Glomerular visceral epithelial cell (primary cell): ENCODE data around the gene GRID2.

Source experiments
- DNase-seq: peaks from one replicate; pipeline ENCODE4 v3.0.0-alpha.2; 2016; ENCODE audit errors: extremely low spot score

Gene GRID2

DNA sequence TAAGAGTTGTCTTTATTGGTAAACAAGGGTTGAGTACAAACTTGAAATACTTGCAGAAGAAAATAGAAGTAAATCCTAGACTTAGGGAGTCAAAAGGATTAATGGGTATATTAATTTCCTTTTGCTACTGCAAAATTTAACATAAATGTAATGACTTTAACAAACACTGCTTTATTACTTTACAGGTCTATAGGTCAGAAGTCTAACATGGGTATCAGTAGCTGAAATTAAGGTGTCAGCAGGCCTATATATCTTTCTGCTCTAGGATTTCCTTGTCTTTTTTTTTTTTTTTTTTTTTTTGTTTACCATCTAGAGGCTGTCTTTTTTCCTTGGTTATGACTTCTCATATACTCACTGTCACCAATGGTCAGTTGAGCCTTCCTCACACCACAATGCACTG lies 220.4 kb downstream of the GRID2 start:
- DNase-seq: no peak

DNA sequence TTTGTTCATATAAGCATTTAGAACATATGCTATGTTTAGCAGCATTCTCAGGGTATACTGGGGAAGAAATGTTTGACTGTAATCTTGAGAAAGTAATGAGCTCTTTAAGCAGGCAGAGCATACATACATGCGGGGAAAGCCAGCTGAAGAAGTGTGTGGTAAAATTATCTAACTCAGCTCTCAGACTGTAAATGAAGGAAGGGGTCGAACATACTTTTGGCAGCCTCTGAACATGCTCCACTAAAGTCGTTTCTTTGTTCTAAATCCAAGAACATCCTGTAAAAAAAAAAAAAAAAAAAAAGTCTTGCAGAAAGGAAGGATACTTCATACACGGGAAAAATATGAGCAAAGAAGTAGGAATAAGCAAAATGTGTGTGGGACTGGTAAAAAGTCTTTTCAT lies 224.8 kb downstream of the GRID2 start:
- DNase-seq: no peak

DNA sequence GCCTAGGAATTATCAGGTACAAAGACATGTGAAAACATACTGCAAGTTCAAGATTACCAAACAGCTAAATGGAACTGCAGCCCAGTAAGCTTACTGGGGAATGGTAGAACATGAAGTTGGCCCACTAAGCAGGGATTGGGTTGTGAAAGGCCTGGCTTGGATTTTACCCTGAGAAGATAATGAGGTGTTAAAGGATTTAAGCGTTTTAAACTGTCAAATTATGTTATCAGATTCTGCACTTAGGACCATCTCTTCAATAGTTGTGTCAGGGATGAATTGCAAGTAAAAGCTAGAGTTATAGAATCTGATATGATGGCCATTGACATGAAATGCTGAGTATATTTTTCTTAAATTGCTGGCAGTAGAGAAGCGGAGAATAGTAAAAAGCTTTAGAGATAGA lies 225.7 kb downstream of the GRID2 start:
- DNase-seq: no peak

DNA sequence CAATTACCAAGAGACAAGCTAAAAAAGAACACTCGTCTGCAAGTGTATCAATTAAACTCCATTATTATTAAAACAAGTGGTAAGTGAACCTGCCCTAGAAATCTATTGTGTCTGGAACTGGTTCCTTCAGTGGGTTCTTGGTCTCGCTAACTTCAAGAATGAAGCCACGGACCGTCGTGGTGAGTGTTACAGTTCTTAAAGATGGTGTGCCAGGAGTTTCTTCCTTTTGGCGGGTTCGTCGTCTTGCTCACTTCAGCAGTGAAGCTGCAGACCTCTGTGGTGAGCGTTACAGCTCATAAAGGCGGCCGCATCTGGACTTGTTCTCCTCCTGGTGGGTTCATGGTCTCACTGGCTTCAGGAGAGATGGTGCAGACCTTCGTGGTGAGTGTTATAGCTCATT lies 231.8 kb downstream of the GRID2 start:
- DNase-seq: no peak

- DNase-seq: no peak
Observed at GRCh38 chr4:92551616-92552015, 247.8 kb downstream of the GRID2 start.

DNA sequence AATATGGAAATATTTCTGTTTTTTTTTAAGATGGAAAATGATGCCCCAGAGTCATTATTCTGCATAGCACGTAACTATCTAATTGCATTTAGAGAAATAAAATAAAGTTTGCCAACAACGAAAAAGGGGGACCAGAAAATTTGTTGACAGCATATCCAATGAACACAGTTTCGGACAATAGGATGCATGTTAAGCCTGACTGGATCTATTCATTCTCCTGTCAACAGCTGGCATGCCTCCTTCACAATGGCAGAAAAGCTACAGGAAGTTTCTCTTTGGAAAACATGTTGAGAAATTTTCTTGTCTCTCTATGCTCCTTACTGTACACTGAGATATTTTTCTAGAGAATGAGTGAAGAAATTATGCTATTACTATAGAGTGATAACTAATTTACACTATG lies 262.5 kb downstream of the GRID2 start:
- DNase-seq: no peak

DNA sequence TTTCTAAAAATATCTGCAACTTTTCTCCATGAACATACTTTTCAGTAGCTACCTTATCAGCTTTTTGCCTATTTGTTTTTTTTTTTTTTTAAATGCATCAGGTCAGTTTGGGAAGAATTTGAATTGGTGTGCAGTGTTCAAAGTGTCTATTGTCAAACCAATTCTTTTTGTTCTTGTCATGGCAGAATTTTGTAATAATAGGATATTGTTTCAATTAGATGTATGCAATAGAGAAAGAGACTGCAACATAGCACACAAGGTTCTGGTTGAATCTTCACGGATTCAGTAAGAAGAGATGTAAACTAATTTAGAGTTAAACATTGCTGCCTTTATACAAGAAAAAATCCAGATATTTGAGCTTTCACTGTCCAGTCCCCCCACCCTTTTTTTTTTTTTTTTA lies 277.1 kb downstream of the GRID2 start:
- no peak for DNase-seq

DNA sequence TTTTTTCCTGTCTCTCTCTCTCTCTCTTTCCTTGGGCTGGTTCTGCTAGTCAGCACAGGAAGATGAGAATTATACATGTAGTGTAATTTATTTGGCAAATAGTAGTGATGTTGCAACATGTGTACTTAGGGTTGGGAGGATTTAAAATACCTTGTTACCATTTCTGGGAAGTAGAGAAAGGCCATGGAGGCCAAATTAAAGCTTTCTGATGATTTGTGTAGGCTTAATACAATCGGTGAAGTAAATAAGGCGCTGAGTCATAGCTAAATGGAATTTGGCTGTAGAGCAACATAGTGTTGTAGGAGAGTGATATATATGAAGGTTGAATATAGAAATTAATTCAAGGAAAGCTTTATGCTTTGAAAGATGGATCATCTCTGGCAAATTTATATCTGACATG lies 295.3 kb downstream of the GRID2 start:
- no peak for DNase-seq

DNA sequence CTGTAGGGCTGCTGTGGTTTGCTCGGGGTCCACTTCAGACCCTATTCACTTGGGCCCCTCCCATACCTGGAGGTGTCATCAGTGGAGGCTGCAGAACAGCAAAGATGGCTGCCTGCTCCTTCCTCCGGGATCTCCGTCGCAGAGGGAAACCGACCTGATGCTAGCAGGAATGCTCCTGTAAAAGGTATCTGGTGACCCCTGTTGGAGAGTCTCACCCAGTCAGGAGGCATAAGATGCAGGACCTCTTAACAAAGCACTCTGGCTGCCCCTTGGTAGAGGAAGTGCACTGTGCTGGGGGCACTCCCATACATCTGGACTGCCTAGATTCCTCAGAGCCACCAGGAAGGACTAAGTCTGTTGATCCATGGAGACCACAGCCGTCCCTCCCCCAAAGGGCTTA lies 296.9 kb downstream of the GRID2 start:
- DNase-seq: no peak

GRCh38 chr4:92606227-92606626 lies 302.5 kb downstream of the GRID2 start:
- DNase-seq: no peak

- no peak for DNase-seq
Observed at GRCh38 chr4:92615049-92615448, 311.3 kb downstream of the GRID2 start.

- no peak for DNase-seq
Observed at GRCh38 chr4:92618968-92619367, 315.2 kb downstream of the GRID2 start.

GRCh38 chr4:92629302-92629701 lies 325.5 kb downstream of the GRID2 start:
- no peak for DNase-seq

DNA sequence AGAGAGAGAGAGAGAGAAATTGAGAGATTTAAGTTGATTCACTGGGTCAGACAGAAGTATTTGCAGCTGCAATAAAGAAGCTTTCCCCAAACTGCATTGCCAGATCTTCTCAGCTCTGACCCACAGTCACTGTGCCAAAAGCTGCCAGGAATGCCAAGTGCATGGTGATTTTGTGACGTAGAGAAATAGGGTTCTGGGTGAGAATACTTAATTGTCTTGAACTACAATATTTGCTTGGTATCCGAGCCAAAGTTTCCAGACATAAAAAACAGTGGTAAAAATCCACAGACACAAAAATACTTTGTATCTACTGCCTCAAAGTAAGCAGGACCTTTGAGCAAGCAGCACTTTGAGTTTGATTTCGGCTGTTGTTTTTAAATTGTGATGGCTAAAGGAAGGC lies 331.1 kb downstream of the GRID2 start:
- DNase-seq: no peak

- DNase-seq: no peak
Observed at GRCh38 chr4:92636038-92636806, 332.5 kb downstream of the GRID2 start.

- DNase-seq: no peak
Observed at GRCh38 chr4:92641409-92641808, 337.6 kb downstream of the GRID2 start.

- no peak for DNase-seq
Observed at GRCh38 chr4:92646826-92647225, 343.1 kb downstream of the GRID2 start.

DNA sequence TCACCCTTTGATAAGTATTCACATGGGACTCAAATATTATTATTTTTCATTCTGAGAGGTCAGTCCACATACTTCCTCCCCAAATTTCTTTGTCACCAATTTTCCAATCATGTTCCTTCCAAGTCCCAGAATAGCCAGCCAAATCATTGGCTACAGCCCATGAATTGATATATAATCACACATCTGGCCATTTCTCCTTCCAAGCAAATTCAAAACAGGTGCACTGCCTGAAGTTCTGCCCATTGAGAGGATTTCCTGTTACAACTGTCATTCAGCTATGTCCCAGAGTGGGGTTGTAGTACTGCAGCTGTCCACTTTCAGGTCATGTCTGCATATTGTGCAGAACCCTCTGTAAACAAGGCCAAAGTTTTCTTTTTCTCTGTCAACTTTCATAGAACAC lies 347.8 kb downstream of the GRID2 start:
- DNase-seq: no peak

DNA sequence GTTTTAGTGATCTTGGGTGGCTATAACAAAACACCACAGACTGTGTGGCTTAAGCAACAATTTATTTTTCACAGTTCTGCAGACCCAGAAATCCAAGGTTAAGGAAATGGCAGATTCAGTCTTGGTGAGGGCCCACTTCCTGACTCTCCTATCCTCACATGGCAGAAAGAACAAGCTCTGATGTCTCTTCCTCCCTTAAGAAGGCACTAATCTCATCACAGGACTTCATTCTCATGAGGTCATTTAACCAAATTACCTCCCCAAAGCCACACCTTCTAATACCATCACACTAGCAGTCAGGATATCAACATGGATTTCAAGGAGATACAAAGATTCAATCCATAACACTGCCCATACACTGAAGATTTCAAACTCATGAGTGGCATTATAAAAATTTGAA lies 350.3 kb downstream of the GRID2 start:
- no peak for DNase-seq

- DNase-seq: no peak
Observed at GRCh38 chr4:92657695-92658094, 353.9 kb downstream of the GRID2 start.

- no peak for DNase-seq
Observed at GRCh38 chr4:92658318-92658717, 354.6 kb downstream of the GRID2 start.

GRCh38 chr4:92677805-92678204 lies 374.0 kb downstream of the GRID2 start:
- DNase-seq: no peak

DNA sequence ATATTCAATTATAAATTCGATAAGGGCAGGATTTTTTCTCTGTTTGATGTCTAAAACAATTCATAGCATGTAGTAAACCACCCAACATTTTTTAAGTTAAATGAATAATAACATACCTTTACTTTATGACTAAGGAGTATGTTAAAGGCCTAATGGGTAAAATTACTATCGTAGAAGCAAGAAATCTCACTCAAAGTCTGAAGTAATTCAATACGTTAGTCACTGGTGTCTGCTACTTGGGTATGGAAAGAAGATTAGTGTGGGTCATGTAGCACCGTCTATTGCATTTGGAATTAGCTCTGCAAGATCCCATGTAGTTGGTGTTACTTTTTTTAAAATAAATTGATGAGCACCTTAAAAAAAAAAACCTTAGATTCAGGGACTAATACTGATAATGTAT lies 374.5 kb downstream of the GRID2 start:
- DNase-seq: no peak

GRCh38 chr4:92679149-92679548 lies 375.4 kb downstream of the GRID2 start:
- no peak for DNase-seq
